Neural cell (in vitro differentiated cells): ENCODE results near the gene LPCAT3. TPM values are rescaled to one million over a fixed set of nuclear protein-coding genes. Genes with fewer than 3 reads are reported as not detected.
"Not testable (repeated sequence)": the region's sequence is repeated elsewhere in the genome, so short reads cannot be mapped to it uniquely, and the experiment has no call there.

Experiments
- H2AFZ ChIP-seq: fragments of 200-600, 300-800 bp; sonication (generic), shearing (Covaris generic); 2 replicates; pipeline ENCODE4 v1.6.0; 2014; ENCODE audit warnings: low read depth, mild to moderate bottlenecking, antibody characterized with exemption, low read length, moderate library complexity
- H3F3A ChIP-seq: fragments of 200-600 bp; shearing (Covaris generic); 2 replicates; pipeline ENCODE4 v1.6.1; 2016; ENCODE audit warnings: mild to moderate bottlenecking, moderate library complexity, mixed read lengths, antibody characterized with exemption, low read length; ENCODE audit not compliant: insufficient read depth, poor library complexity, severe bottlenecking
- H3K27ac ChIP-seq: fragments of 200-600, 300-800 bp; sonication (generic), shearing (Covaris generic); 2 replicates; pipeline ENCODE4 v1.5.1; 2014; ENCODE audit warnings: mild to moderate bottlenecking, low read length, moderate library complexity
- H3K27me3 ChIP-seq: fragments of 300-800, 200-600 bp; sonication (generic), shearing (Covaris generic); 2 replicates; pipeline ENCODE4 v1.6.0; 2014; ENCODE audit warnings: mild to moderate bottlenecking, low read depth, low read length, moderate library complexity; ENCODE audit not compliant: insufficient read depth
- H3K36me3 ChIP-seq: fragments of 300-800, 200-600 bp; sonication (generic), shearing (Covaris generic); 2 replicates; pipeline ENCODE4 v1.5.1; 2014; ENCODE audit warnings: mild to moderate bottlenecking, antibody characterized with exemption, low read length, moderate library complexity; ENCODE audit not compliant: insufficient read depth
- H3K4me2 ChIP-seq: fragments of 300-800, 200-600 bp; sonication (generic), shearing (Covaris generic); 2 replicates; pipeline ENCODE4 v1.6.0; 2014; ENCODE audit warnings: mild to moderate bottlenecking, low read length
- H3K4me3 ChIP-seq: fragments of 300-800, 200-600 bp; sonication (generic), shearing (Covaris generic); 2 replicates; pipeline ENCODE4 v1.5.1; 2014; ENCODE audit warnings: mild to moderate bottlenecking, low read length, moderate library complexity
- H3K79me2 ChIP-seq: fragments of 200-600 bp; shearing (Covaris generic); replicated peaks from 2 replicates; pipeline ENCODE4 v1.6.0; 2014; ENCODE audit warnings: mild to moderate bottlenecking, low read length, moderate library complexity; ENCODE audit not compliant: insufficient read depth
- H3K9ac ChIP-seq: fragments of 300-800, 200-600 bp; sonication (generic), shearing (Covaris generic); 2 replicates; pipeline ENCODE4 v1.6.1; 2016; ENCODE audit warnings: mild to moderate bottlenecking, low read length, mixed read lengths
- H3K9me2 ChIP-seq: fragments of 200-600 bp; shearing (Covaris generic); 2 replicates; pipeline ENCODE4 v1.6.1; 2016; ENCODE audit warnings: mild to moderate bottlenecking, low read length, mixed read lengths; ENCODE audit not compliant: insufficient read depth
- H3K9me3 ChIP-seq: fragments of 200-600, 300-800 bp; sonication (generic), shearing (Covaris generic); 2 replicates; pipeline ENCODE4 v1.6.1; 2016; ENCODE audit warnings: mild to moderate bottlenecking, mixed run types, low read length, moderate library complexity, mixed read lengths
- H4K20me1 ChIP-seq: fragments of 200-600 bp; shearing (Covaris generic); 2 replicates; pipeline ENCODE4 v1.6.1; 2016; ENCODE audit warnings: mild to moderate bottlenecking, mixed run types; ENCODE audit not compliant: insufficient read depth
- CTCF ChIP-seq: fragments of 450-650 bp; IDR thresholded peaks from 2 replicates; pipeline ENCODE4 v1.5.1; 2014; ENCODE audit warnings: antibody characterized with exemption, mild to moderate bottlenecking, moderate library complexity; ENCODE audit not compliant: poor library complexity, severe bottlenecking
- EP300 ChIP-seq: fragments of 450-650 bp; conservative IDR thresholded peaks from 2 replicates; pipeline ENCODE4 v1.6.1; 2014; ENCODE audit warnings: antibody characterized with exemption, mild to moderate bottlenecking, moderate library complexity; ENCODE audit not compliant: poor library complexity, severe bottlenecking
- EZH2 ChIP-seq: fragments of 200-600, 300-800 bp; shearing (Covaris generic), sonication (generic); IDR thresholded peaks from 2 replicates; pipeline ENCODE4 v1.6.1; 2014; ENCODE audit warnings: antibody characterized with exemption, low read length, borderline replicate concordance, mild to moderate bottlenecking; ENCODE audit not compliant: insufficient read depth, poor library complexity, severe bottlenecking
- MXI1 ChIP-seq: fragments of 450-650 bp; conservative IDR thresholded peaks from 2 replicates; pipeline ENCODE4 v1.6.1; 2014; ENCODE audit warnings: antibody characterized with exemption, mild to moderate bottlenecking; ENCODE audit not compliant: poor library complexity, severe bottlenecking
- POLR2AphosphoS5 ChIP-seq: IDR thresholded peaks from 2 replicates; pipeline ENCODE4 v1.6.1; 2012
- RAD21 ChIP-seq: fragments of 450-650 bp; conservative IDR thresholded peaks from 2 replicates; pipeline ENCODE4 v1.6.1; 2014; ENCODE audit warnings: antibody characterized with exemption, mild to moderate bottlenecking, moderate library complexity
- REST ChIP-seq: IDR thresholded peaks from 2 replicates; pipeline ENCODE4 v1.6.1; 2012; ENCODE audit warnings: borderline replicate concordance
- SMC3 ChIP-seq: fragments of 450-650 bp; conservative IDR thresholded peaks from 2 replicates; pipeline ENCODE4 v1.6.1; 2014; ENCODE audit warnings: antibody characterized with exemption, mild to moderate bottlenecking, moderate library complexity; ENCODE audit not compliant: poor library complexity
- TAF1 ChIP-seq: IDR thresholded peaks from 2 replicates; pipeline ENCODE4 v1.6.1; 2012; ENCODE audit warnings: low read depth
- polyA plus RNA-seq: library from polyadenylated mRNA; depleted of rRNA; stranded (reverse); fragments of >200 nt; gene quantifications from 2 replicates; pipeline ENCODE4 v1.2.3, GENCODE V29; 2014

LPCAT3 gene
- polyA plus RNA-seq, 1 donor from 2014 or later, result 14.4 TPM

DNA sequence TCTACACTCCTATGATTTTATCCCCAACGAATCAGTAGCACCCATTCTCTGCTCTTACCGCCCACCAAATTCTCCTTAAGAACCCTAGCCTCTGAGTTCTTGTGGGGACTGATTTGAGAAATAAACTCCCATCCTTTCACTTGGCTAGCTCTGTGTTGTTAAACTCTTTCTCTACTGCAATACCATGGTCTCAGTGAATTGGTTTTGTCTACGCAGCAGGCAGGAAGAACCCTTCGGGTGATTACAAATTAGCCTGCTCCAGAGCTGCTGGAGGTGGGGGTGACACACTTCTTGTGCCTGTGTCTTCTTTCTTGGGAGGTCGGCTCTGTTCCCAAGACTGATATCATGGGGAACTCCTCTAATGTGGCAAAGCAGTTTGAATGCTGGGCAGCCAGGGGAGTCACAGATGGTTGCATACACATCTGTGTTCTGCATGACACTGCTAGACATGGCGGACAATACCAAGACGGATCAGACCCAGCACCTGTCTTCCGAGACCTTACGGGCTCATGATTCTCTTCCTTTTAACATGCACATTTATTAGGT, 40.6 kb upstream of the LPCAT3 start:
- H3K4me3 ChIP-seq, result no peak overlapping the region
- no peak overlapping the region for H3K27ac ChIP-seq
- no peaks in the 10 kb centered on the region for H3K9me2 ChIP-seq
- no peaks in the 10 kb centered on the region for H3K27me3 ChIP-seq
- no peaks in the 10 kb centered on the region for H3K79me2 ChIP-seq
- H3F3A ChIP-seq, result no peaks in the 10 kb centered on the region
- H4K20me1 ChIP-seq, result no peaks in the 10 kb centered on the region
- H3K4me2 ChIP-seq, result no peak overlapping the region
- TF ChIP-seq MXI1, result no peak
- TF ChIP-seq EP300, result no peak
- no peak for TF ChIP-seq TAF1
- no peak for TF ChIP-seq POLR2AphosphoS5
- no peak for TF ChIP-seq CTCF
- TF ChIP-seq SMC3, result no peak
- TF ChIP-seq EZH2, result no peak
- TF ChIP-seq RAD21, result no peak
- TF ChIP-seq REST, result no peak
- H3K36me3 ChIP-seq, result no peaks in the 10 kb centered on the region
- no peaks in the 10 kb centered on the region for H3K9me3 ChIP-seq
- no peak overlapping the region for H3K9ac ChIP-seq
- no peak overlapping the region for H2AFZ ChIP-seq

DNA sequence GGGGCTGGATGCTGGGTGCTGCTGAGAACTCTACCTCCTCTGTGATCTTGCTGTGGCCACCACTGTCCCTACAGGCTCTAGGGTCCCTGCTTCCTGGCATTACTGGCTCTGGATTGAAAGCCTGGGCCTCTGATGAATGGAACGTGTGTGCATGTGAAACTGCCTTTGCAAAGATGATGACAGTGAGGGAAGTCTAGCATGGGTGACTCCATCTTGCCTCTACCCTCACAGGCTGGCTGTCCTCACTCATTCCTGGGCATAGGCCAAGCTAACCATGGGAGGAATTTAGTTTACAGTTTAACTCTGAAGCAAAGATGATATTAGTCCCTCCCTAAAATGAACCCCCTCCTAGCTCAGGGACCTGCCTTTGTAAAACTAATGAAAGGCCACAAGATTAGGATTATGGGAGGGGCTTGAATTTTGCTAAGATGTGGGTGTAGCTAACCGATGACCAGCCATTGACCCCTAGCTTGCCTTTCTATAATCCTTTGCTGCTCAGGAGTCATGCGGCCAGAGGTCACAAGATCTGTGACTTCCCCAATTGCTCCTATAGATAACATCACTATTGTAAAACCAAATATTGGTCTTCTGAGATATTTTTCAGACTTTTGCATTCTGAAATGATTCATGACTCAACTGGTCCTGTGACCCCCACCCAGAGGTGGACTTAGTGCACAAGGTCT, 40.0 kb upstream of the LPCAT3 start:
- H3K79me2 ChIP-seq, result no peaks in the 10 kb centered on the region
- no peaks in the 10 kb centered on the region for H3K27me3 ChIP-seq
- H3F3A ChIP-seq, result no peaks in the 10 kb centered on the region
- no peak overlapping the region for H2AFZ ChIP-seq
- H3K4me2 ChIP-seq, result no peak overlapping the region
- no peaks in the 10 kb centered on the region for H3K9me3 ChIP-seq
- H3K27ac ChIP-seq, result no peak overlapping the region
- no peak overlapping the region for H3K9ac ChIP-seq
- H3K9me2 ChIP-seq, result no peaks in the 10 kb centered on the region
- no peaks in the 10 kb centered on the region for H4K20me1 ChIP-seq
- H3K4me3 ChIP-seq, result no peak overlapping the region
- H3K36me3 ChIP-seq, result no peaks in the 10 kb centered on the region
- TF ChIP-seq RAD21 (no peak), POLR2AphosphoS5 (no peak), CTCF (no peak), MXI1 (no peak), EZH2 (no peak), REST (no peak), SMC3 (no peak), TAF1 (no peak)

DNA sequence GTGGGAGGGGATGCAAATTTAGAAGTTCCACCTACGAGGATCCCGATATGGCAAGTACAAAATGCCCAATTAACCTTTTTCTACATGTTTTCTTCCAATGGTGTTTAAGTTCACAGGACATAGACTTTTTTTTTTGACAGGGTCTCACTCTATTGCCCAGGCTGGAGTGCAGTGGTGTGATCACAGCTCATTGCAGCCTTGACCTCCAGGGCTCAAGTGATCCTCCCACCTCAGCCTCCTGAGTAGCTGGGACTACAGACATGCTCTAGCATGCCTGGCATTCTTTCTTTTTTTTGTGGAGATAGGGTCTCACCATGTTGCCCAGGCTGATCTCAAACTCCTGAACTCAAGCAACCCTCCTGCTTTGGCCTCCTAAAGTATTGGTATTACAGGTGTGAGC, 37.5 kb upstream of the LPCAT3 start:
- H3K9me3 ChIP-seq, H3K4me2 ChIP-seq, H3K27me3 ChIP-seq, H3K36me3 ChIP-seq, H2AFZ ChIP-seq, H3K4me3 ChIP-seq, H3K27ac ChIP-seq, H3F3A ChIP-seq, H3K9ac ChIP-seq, H3K79me2 ChIP-seq, H4K20me1 ChIP-seq, H3K9me2 ChIP-seq: not testable (repeated sequence)
